GM23338 (cell line): ENCODE data around the gene DNAL1. TPM values are rescaled to one million over a fixed set of nuclear protein-coding genes. Genes with fewer than 3 reads are reported as not detected.
A peak's percentile ranks its signal among the peaks of the same experiment; 100 is the strongest.

Experiments used
- ATAC-seq: fragments of 200-7000 bp; cut with Tn5 transposase; 3 replicates; pipeline ENCODE4 v1.9.1; 2020
- DNase-seq: peaks from one replicate; pipeline ENCODE4 v3.0.0-alpha.2; 2015; ENCODE audit warnings: low spot score
- H2AFZ ChIP-seq: fragments of 200-600 bp; sonication (generic); 2 replicates; pipeline ENCODE4 v1.8.0; 2016; ENCODE audit warnings: antibody characterized with exemption, mild to moderate bottlenecking, moderate library complexity
- H3F3A ChIP-seq: fragments of 200-600 bp; sonication (generic); replicated peaks from 2 replicates; pipeline ENCODE4 v1.8.0; 2017; ENCODE audit warnings: antibody characterized with exemption, mixed run types, low read depth
- H3K27ac ChIP-seq: fragments of 200-600 bp; sonication (generic); 2 replicates; pipeline ENCODE4 v1.6.1; 2016; ENCODE audit warnings: low read depth
- H3K27me3 ChIP-seq: fragments of 200-600 bp; sonication (generic); 2 replicates; pipeline ENCODE4 v1.8.0; 2016; ENCODE audit warnings: mild to moderate bottlenecking, mixed run types, moderate library complexity; ENCODE audit not compliant: insufficient read depth
- H3K36me3 ChIP-seq: fragments of 200-600 bp; sonication (generic); 2 replicates; pipeline ENCODE4 v1.8.0; 2016; ENCODE audit warnings: mild to moderate bottlenecking; ENCODE audit not compliant: insufficient read depth
- H3K4me1 ChIP-seq: fragments of 200-600 bp; sonication (generic); 2 replicates; pipeline ENCODE4 v1.8.0; 2016; ENCODE audit warnings: mild to moderate bottlenecking, moderate library complexity; ENCODE audit not compliant: insufficient read depth
- H3K4me2 ChIP-seq: fragments of 200-600 bp; sonication (generic); 2 replicates; pipeline ENCODE4 v1.7.1; 2017; ENCODE audit warnings: mixed run types
- H3K4me3 ChIP-seq: fragments of 200-600 bp; sonication (generic); 2 replicates; pipeline ENCODE4 v1.6.1; 2016; ENCODE audit warnings: mixed run types
- H3K79me2 ChIP-seq: fragments of 200-600 bp; sonication (generic); replicated peaks from 2 replicates; pipeline ENCODE4 v1.8.0; 2017; ENCODE audit warnings: mild to moderate bottlenecking; ENCODE audit not compliant: insufficient read depth
- H3K9me2 ChIP-seq: fragments of 200-600 bp; sonication (generic); 2 replicates; pipeline ENCODE4 v1.8.0; 2017; ENCODE audit not compliant: insufficient read depth
- H4K20me1 ChIP-seq: fragments of 200-600 bp; sonication (generic); replicated peaks from 2 replicates; pipeline ENCODE4 v1.8.0; 2017; ENCODE audit warnings: mild to moderate bottlenecking; ENCODE audit not compliant: insufficient read depth
- H3K27ac Mint-ChIP-seq: 2 replicates; pipeline ENCODE4 v1.8.0; 2020; ENCODE audit warnings: inconsistent platforms, mild to moderate bottlenecking, moderate library complexity, mixed read lengths
- H3K27me3 Mint-ChIP-seq: 3 replicates; pipeline ENCODE4 v1.8.0; 2022; ENCODE audit warnings: low read depth, mild to moderate bottlenecking, moderate library complexity, mixed read lengths, inconsistent platforms; ENCODE audit not compliant: insufficient read depth, poor library complexity
- H3K36me3 Mint-ChIP-seq: 3 replicates; pipeline ENCODE4 v1.8.0; 2021; ENCODE audit warnings: low read depth, mild to moderate bottlenecking, inconsistent platforms, moderate library complexity, mixed read lengths
- H3K4me1 Mint-ChIP-seq: 3 replicates; pipeline ENCODE4 v1.8.0; 2020; ENCODE audit warnings: mild to moderate bottlenecking, inconsistent platforms, mixed read lengths
- H3K4me3 Mint-ChIP-seq: 3 replicates; pipeline ENCODE4 v1.8.0; 2021; ENCODE audit warnings: moderate library complexity, mild to moderate bottlenecking, inconsistent platforms, mixed read lengths
- H3K9me3 Mint-ChIP-seq: 3 replicates; pipeline ENCODE4 v1.8.0; 2020; ENCODE audit warnings: moderate library complexity, mild to moderate bottlenecking, inconsistent platforms, mixed read lengths
- CREB1 ChIP-seq: fragments of 250-450 bp; sonication (Bioruptor Pico); IDR thresholded peaks from 2 replicates; pipeline ENCODE4 v1.5.0; 2020; ENCODE audit warnings: low read depth, mild to moderate bottlenecking, moderate library complexity
- EZH2phosphoT487 ChIP-seq: fragments of 200-600 bp; sonication (generic); IDR thresholded peaks from one replicate; pipeline ENCODE4 v1.8.1; 2018; ENCODE audit warnings: antibody characterized with exemption; ENCODE audit not compliant: unreplicated experiment
- NANOG ChIP-seq: IDR thresholded peaks from 2 replicates; pipeline ENCODE4 v1.6.1; 2016; ENCODE audit warnings: antibody characterized with exemption, borderline replicate concordance
- polyA plus RNA-seq: library from polyadenylated mRNA; unstranded; fragments of >200 nt; fragmentation: Nextera tagmentation; extraction: Ambion mirVana; gene quantifications from 2 replicates; pipeline ENCODE4 v1.2.1, GENCODE V29; 2016
- total RNA-seq: library from RNA; depleted of rRNA; stranded (reverse); fragments of >200 nt; shearing (Covaris generic); gene quantifications from 2 replicates; pipeline ENCODE4 v1.2.3, GENCODE V29; 2014
- TF ChIP-seq, protein P1 (sequence below): IDR thresholded peaks from 2 replicates; pipeline ENCODE4 v1.6.1; 2016; ENCODE audit warnings: antibody characterized with exemption
- TF ChIP-seq, protein P2 (sequence below), 2 experiments: fragments of 200-600 bp in 1 of 2; sonication (generic) in 1 of 2; conservative IDR thresholded peaks; 2 replicates each; pipeline versions ENCODE4 v1.5.1 to v1.6.1; 2016 to 2017; ENCODE audit warnings: antibody characterized with exemption in 2 of 2, low read depth in 2 of 2, mild to moderate bottlenecking in 2 of 2, moderate library complexity in 1 of 2
- TF ChIP-seq, protein P3 (sequence below): IDR thresholded peaks from one replicate; pipeline ENCODE4 v1.6.1; 2018; ENCODE audit warnings: antibody characterized with exemption; ENCODE audit not compliant: unreplicated experiment
- TF ChIP-seq, protein P4 (sequence below): fragments of 250-450 bp; sonication (Bioruptor Pico); IDR thresholded peaks from 2 replicates; pipeline ENCODE4 v1.5.0; 2020; ENCODE audit warnings: mild to moderate bottlenecking, moderate library complexity

DNAL1 gene
- total and polyA plus RNA-seq, 2 experiments from 2014 or later: 7.6 to 29.3 TPM

DNA sequence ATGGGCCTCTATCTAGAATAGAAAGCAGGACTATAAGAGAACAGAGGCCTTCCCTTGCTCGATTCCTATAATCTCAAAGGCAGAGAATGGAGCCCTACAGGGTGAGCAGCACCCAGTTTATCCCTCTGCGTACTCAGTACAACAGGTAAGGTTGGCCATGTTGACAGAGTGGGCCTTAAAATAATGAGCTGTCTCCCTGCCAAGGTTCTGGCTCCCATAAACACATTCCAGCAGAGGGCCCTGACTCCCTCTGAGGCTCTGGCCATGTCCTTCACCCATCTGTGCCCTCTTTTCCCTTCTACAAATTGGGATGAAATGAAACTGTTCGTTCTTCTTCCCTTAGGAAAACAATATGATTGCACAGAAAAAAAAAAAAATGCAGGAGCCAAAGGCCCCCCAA lies 86.3 kb downstream of the DNAL1 start:
- Histone ChIP-seq H3K27ac (no peak overlapping the region), H3K4me3 (no peak overlapping the region), H3K27me3 (no peaks in the 10 kb centered on the region), H4K20me1 (no peaks in the 10 kb centered on the region; the same call in 1 of the 2 replicates), H3K4me2 (no peak overlapping the region), H2AFZ (no peak overlapping the region), H3K79me2 (no peaks in the 10 kb centered on the region), H3K9me2 (no peaks in the 10 kb centered on the region), H3K36me3 (no peaks in the 10 kb centered on the region), H3F3A (0 out of 2 replicates have a peak, but pooled peaks cover 3% of the 10 kb centered on the region), H3K4me1 (peaks cover 8% of the 10 kb centered on the region)
- Mint-ChIP-seq H3K4me3 (no peak overlapping the region), H3K9me3 (no peaks in the 10 kb centered on the region), H3K27me3 (peaks cover 8% of the 10 kb centered on the region), H3K27ac (no peak overlapping the region), H3K36me3 (peaks cover 13% of the 10 kb centered on the region), H3K4me1 (peaks cover 13% of the 10 kb centered on the region; the same call in 2 of the 3 replicates)
- no peak for ATAC-seq
- no peak for TF ChIP-seq EZH2phosphoT487
- TF ChIP-seq, protein P1, sequence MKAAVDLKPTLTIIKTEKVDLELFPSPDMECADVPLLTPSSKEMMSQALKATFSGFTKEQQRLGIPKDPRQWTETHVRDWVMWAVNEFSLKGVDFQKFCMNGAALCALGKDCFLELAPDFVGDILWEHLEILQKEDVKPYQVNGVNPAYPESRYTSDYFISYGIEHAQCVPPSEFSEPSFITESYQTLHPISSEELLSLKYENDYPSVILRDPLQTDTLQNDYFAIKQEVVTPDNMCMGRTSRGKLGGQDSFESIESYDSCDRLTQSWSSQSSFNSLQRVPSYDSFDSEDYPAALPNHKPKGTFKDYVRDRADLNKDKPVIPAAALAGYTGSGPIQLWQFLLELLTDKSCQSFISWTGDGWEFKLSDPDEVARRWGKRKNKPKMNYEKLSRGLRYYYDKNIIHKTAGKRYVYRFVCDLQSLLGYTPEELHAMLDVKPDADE: no peak
- TF ChIP-seq, protein P2, sequence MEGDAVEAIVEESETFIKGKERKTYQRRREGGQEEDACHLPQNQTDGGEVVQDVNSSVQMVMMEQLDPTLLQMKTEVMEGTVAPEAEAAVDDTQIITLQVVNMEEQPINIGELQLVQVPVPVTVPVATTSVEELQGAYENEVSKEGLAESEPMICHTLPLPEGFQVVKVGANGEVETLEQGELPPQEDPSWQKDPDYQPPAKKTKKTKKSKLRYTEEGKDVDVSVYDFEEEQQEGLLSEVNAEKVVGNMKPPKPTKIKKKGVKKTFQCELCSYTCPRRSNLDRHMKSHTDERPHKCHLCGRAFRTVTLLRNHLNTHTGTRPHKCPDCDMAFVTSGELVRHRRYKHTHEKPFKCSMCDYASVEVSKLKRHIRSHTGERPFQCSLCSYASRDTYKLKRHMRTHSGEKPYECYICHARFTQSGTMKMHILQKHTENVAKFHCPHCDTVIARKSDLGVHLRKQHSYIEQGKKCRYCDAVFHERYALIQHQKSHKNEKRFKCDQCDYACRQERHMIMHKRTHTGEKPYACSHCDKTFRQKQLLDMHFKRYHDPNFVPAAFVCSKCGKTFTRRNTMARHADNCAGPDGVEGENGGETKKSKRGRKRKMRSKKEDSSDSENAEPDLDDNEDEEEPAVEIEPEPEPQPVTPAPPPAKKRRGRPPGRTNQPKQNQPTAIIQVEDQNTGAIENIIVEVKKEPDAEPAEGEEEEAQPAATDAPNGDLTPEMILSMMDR (conservative IDR thresholded peaks at IDR 0.05; ENCODE audit: low read depth in 2 of 2): peak in 1 of 2 experiments; percentile 28; a peak in 1 of 4 replicates
- DNase-seq: no peak

DNA sequence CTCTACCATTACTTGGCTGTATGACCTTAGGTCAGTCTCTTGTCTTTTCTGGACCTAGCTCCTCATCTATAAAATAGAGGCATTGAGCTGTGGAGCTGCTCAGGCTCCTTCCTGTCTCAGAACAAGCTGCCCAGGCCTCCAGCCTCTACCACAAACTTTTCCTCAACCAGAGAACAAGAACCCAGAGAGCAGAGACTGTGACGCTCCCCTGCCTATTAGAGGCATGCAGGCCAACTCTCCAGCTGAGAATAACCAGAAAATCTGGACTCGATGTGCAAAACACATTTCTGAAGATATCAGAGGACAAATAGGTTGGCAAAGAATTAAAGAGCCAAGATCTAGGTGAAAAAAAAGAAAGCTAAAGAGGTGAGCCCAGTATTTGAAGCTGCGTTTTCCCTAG lies 87.2 kb downstream of the DNAL1 start:
- Histone ChIP-seq H3K27me3 (no peaks in the 10 kb centered on the region), H3K4me1 (peaks cover 8% of the 10 kb centered on the region), H3K4me2 (no peak overlapping the region), H3K4me3 (no peak overlapping the region), H3K79me2 (no peaks in the 10 kb centered on the region), H4K20me1 (no peaks in the 10 kb centered on the region; the same call in 1 of the 2 replicates), H2AFZ (no peak overlapping the region), H3K9me2 (no peaks in the 10 kb centered on the region), H3K27ac (no peak overlapping the region), H3F3A (0 out of 2 replicates have a peak, but pooled peaks cover 3% of the 10 kb centered on the region), H3K36me3 (no peaks in the 10 kb centered on the region)
- no peak overlapping the region for H3K27ac Mint-ChIP-seq
- peaks cover 9% of the 10 kb centered on the region for H3K27me3 Mint-ChIP-seq
- peaks cover 22% of the 10 kb centered on the region for H3K36me3 Mint-ChIP-seq
- H3K4me3 Mint-ChIP-seq: no peak overlapping the region
- ATAC-seq: no peak
- H3K9me3 Mint-ChIP-seq: no peaks in the 10 kb centered on the region
- no peak for DNase-seq
- peaks cover 13% of the 10 kb centered on the region; the same call in 2 of the 3 replicates for H3K4me1 Mint-ChIP-seq
- TF ChIP-seq, protein P1: no peak
- TF ChIP-seq CREB1 (CRISPR knock-in tag) (no peak), NANOG (no peak)
- TF ChIP-seq, protein P3, sequence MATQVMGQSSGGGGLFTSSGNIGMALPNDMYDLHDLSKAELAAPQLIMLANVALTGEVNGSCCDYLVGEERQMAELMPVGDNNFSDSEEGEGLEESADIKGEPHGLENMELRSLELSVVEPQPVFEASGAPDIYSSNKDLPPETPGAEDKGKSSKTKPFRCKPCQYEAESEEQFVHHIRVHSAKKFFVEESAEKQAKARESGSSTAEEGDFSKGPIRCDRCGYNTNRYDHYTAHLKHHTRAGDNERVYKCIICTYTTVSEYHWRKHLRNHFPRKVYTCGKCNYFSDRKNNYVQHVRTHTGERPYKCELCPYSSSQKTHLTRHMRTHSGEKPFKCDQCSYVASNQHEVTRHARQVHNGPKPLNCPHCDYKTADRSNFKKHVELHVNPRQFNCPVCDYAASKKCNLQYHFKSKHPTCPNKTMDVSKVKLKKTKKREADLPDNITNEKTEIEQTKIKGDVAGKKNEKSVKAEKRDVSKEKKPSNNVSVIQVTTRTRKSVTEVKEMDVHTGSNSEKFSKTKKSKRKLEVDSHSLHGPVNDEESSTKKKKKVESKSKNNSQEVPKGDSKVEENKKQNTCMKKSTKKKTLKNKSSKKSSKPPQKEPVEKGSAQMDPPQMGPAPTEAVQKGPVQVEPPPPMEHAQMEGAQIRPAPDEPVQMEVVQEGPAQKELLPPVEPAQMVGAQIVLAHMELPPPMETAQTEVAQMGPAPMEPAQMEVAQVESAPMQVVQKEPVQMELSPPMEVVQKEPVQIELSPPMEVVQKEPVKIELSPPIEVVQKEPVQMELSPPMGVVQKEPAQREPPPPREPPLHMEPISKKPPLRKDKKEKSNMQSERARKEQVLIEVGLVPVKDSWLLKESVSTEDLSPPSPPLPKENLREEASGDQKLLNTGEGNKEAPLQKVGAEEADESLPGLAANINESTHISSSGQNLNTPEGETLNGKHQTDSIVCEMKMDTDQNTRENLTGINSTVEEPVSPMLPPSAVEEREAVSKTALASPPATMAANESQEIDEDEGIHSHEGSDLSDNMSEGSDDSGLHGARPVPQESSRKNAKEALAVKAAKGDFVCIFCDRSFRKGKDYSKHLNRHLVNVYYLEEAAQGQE: no peak
- TF ChIP-seq, protein P4, sequence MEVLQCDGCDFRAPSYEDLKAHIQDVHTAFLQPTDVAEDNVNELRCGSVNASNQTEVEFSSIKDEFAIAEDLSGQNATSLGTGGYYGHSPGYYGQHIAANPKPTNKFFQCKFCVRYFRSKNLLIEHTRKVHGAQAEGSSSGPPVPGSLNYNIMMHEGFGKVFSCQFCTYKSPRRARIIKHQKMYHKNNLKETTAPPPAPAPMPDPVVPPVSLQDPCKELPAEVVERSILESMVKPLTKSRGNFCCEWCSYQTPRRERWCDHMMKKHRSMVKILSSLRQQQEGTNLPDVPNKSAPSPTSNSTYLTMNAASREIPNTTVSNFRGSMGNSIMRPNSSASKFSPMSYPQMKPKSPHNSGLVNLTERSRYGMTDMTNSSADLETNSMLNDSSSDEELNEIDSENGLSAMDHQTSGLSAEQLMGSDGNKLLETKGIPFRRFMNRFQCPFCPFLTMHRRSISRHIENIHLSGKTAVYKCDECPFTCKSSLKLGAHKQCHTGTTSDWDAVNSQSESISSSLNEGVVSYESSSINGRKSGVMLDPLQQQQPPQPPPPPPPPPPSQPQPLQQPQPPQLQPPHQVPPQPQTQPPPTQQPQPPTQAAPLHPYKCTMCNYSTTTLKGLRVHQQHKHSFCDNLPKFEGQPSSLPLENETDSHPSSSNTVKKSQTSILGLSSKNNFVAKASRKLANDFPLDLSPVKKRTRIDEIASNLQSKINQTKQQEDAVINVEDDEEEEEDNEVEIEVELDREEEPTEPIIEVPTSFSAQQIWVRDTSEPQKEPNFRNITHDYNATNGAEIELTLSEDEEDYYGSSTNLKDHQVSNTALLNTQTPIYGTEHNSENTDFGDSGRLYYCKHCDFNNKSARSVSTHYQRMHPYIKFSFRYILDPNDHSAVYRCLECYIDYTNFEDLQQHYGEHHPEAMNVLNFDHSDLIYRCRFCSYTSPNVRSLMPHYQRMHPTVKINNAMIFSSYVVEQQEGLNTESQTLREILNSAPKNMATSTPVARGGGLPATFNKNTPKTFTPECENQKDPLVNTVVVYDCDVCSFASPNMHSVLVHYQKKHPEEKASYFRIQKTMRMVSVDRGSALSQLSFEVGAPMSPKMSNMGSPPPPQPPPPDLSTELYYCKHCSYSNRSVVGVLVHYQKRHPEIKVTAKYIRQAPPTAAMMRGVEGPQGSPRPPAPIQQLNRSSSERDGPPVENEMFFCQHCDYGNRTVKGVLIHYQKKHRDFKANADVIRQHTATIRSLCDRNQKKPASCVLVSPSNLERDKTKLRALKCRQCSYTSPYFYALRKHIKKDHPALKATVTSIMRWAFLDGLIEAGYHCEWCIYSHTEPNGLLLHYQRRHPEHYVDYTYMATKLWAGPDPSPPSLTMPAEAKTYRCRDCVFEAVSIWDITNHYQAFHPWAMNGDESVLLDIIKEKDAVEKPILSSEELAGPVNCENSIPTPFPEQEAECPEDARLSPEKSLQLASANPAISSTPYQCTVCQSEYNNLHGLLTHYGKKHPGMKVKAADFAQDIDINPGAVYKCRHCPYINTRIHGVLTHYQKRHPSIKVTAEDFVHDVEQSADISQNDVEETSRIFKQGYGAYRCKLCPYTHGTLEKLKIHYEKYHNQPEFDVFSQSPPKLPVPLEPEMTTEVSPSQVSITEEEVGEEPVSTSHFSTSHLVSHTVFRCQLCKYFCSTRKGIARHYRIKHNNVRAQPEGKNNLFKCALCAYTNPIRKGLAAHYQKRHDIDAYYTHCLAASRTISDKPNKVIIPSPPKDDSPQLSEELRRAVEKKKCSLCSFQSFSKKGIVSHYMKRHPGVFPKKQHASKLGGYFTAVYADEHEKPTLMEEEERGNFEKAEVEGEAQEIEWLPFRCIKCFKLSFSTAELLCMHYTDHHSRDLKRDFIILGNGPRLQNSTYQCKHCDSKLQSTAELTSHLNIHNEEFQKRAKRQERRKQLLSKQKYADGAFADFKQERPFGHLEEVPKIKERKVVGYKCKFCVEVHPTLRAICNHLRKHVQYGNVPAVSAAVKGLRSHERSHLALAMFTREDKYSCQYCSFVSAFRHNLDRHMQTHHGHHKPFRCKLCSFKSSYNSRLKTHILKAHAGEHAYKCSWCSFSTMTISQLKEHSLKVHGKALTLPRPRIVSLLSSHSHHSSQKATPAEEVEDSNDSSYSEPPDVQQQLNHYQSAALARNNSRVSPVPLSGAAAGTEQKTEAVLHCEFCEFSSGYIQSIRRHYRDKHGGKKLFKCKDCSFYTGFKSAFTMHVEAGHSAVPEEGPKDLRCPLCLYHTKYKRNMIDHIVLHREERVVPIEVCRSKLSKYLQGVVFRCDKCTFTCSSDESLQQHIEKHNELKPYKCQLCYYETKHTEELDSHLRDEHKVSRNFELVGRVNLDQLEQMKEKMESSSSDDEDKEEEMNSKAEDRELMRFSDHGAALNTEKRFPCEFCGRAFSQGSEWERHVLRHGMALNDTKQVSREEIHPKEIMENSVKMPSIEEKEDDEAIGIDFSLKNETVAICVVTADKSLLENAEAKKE (CRISPR knock-in tag): no peak
